Activated CD4-positive, alpha-beta T cell treated with anti-CD3 and anti-CD28 coated beads for 24 hours (primary cell): ENCODE data around the gene REXO5.
"Not testable (repeated sequence)": the region's sequence is repeated elsewhere in the genome, so short reads cannot be mapped to it uniquely, and the experiment has no call there.

Experiments used
- DNase-seq, 2 donors: peaks; one replicate each; pipeline ENCODE4 v3.0.0-alpha.2; 2020; ENCODE audit warnings: low read depth in 2 of 2

The REXO5 gene, protein sequence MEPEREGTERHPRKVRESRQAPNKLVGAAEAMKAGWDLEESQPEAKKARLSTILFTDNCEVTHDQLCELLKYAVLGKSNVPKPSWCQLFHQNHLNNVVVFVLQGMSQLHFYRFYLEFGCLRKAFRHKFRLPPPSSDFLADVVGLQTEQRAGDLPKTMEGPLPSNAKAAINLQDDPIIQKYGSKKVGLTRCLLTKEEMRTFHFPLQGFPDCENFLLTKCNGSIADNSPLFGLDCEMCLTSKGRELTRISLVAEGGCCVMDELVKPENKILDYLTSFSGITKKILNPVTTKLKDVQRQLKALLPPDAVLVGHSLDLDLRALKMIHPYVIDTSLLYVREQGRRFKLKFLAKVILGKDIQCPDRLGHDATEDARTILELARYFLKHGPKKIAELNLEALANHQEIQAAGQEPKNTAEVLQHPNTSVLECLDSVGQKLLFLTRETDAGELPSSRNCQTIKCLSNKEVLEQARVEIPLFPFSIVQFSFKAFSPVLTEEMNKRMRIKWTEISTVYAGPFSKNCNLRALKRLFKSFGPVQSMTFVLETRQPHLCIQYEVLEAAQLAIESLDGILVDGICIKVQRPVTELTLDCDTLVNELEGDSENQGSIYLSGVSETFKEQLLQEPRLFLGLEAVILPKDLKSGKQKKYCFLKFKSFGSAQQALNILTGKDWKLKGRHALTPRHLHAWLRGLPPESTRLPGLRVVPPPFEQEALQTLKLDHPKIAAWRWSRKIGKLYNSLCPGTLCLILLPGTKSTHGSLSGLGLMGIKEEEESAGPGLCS

DNA sequence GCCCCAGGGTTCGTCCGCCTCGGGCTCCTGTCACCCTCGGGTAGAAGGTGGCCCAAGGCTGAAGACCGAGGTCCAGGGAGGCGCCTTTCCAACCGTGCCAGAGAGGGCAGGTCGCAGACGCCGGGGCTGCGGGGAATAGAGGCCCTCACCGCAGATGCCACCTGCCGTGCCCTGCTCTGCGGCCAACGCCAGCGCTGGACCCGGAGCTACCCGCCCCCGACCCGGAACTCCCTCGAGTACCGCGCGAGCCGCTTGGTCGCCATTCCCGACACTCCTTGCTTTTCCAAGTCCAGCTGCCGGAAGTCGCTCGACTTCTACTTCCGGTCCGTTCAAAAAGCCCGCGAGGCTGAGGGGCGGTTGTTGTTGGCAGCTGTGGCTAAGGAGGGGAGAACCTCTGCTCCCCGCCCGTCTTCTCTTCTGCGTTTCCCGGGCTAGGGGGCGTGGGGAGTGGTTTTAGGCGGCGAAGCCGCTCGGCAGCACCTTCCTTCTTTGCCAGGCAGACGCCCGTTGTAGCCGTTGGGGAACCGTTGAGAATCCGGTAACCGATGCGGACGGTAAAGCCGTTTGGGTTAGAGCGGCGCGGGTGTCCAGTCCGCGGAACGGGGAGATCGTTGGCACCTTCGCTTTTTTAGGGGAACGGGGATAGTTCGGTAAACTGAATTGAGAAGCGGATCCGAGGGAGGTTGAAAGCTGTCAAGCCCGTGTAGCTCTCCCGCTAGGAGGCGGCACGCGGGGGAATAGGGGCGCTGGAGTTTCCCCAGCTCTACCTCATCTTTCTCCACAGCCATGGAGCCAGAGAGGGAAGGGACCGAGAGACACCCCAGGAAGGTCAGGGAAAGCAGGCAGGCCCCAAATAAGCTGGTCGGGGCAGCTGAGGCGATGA, at the start of gene REXO5, which contains the start of gene ERI2:
TSS of gene REXO5 (plus strand) at position 360 of the 883 bp plus-strand sequence. CDS start at position 787, 427 bp downstream.
TSS of gene ERI2 (minus strand) at position 305 of the 883 bp plus-strand sequence. CDS start at position 263, 42 bp downstream.
- DNase-seq, result peak; percentile 62 to 68

DNA sequence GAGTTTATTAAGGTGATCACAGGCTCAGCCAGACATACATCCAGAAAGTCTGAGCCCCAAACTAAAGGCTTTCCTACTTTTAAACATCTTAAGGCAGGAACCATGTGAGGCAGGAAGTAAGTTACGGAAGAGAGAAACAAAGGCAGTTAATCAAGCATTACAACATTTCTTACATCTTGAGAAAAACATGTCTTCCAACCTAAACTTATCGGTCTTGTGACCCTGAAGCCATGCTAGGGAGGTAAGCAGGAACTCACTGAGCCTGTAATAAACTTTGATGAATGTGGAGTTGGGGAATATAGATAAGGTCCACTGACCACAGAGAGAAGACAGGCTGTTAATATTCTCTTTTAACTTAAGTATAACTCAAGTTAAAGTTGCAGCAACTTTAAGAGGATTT, 46.0 kb upstream of the REXO5 start:
- DNase-seq, result no peak

DNA sequence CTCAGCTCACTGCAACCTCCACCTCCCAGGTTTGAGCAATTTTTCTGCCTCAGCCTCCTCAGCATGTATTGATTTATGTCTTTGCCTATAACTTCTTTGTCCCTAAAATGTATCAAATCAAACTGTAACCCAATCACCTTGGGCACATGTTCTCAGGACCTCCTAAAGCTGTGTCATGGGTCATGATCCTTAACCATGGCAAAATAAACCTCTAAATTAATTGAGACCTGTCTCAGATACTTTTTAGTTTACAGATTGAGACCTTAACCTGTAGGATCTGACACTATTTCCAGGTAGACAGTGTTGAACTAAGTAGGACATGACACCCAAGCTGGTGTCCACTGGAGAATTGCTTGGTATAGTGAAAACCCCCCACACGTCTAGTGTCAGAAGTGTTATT, 45.2 kb upstream of the REXO5 start:
- DNase-seq, result no peak

DNA sequence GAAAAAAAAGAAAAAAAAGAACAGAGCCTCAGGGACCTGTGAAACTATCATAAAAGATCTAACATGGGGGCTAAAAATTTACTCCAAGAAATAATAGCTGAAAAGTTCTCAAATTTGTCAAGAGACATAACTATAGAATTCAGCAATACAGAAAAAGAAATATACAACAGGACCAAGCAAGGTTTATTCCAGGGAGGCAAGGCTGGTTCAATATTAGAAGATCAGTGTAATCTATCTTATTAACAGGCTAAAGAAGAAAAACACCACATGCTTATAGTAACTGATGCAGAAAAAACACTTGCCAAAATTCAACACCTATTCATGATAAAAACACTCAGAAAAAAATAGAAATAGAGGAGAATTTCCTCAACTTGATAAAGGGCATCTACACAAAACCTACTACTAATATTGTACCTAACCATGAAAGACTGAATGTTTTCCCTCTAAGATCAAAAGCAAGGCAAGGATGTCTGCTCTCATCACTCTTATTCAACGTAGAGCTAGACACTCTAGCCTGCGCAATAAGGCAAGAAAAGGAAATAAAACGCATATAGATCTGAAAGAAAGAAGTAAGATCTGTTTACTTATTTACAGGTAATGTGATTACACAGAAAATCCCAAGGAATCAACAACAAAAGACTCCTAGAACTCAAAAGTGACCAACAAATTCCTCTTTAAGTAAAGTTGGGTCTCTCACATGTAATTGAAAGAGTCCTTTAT, 43.8 kb upstream of the REXO5 start:
- no peak for DNase-seq

DNA sequence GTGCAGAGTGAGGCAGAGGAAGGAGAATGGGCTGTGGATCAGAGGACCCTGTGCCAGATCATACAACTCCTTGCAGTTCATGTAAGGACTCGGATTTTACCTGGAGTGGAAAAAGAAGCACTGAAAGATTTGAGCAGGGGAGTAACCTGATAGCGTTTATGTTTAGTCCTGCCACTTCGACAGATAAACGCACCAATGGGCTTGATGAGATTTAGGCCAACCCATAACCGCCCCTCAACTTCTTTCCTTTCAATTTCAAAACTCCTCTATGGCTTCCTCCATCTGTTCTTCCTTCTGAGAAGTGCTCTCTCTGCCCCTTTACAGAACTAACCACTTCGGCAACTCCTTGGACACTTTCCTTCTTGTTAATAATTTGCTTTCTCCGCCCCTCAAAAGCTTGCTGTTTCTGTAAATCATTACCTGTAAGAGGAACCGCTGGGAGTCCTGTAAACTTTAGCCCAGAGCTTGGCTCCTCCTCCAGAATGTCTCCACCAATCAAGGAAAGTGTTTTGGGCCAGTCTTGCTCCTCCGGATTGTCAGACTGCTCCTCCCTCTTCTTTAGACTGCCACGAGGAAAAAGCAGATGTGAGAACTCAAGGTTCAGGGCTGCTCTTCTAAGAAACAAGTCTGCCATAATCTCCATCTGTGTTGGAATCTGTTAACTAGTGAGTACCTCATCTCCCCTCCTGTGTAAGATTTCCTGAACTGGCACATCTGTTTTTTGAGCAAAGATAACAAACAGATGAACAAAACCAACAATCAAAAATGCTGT, 42.7 kb upstream of the REXO5 start, which contains the start of gene ACSM3:
TSS of gene ACSM3 (plus strand) at position 554 of the 772 bp plus-strand sequence. CDS start 6,021 bp downstream, outside the sequence.
- DNase-seq, result peak; percentile 31 to 48

DNA sequence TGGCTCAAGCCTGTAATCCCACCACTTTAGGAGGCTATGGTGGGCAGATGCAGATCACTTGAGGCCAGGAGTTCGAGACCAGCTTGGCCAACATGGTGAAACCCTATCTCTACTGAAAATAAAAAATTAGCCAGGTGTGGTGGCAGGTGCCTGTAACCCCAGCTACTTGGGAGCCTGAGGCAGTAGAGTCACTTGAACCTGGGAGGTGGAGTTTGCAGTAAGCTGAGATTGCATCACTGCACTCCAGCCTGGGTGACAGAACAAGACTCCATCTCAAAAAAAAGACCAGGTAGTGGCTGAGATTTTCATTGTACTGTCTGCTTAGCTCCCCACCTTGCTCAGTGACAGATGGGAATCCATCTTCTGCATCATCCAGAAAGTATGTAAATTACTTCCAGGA, 41.9 kb upstream of the REXO5 start:
- DNase-seq, result not testable (repeated sequence)

DNA sequence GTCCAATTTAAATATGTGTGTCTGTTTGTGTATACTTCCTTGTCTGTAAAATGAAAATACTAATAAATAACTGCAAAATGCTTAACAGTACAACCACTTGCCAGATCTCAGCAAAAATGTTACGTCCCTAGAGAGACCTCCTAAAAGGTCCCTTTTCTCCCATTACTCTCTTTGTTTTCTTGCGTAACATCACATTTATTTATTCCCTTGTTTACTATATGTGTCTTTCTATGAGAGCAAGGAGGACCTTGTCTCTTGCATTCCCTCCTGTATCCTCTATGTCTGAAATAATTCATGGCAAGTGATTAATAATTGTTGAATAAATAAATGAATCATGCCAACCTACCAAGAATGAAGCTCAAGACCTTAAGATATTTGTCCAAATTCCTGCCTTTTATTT, 40.6 kb upstream of the REXO5 start:
- DNase-seq, result no peak

DNA sequence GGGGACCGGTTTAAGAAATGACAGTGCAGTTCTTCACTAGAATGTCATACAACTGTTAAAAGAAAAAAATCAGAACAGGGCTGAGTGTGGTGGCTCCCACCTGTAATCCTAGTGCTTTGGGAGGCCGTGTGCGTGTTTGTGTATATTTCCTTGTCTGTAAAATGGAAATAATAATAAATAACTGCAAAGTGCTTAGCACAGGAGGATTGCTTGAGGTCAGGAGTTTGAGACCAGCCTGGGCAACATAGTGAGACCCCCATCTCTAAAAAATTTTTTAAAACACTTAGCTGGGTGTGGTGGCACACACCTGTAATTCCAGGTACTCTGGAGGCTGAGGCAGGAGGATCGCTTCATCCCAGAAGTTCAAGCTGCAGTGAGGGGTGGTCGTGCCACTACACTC, 40.0 kb upstream of the REXO5 start:
- no peak for DNase-seq

DNA sequence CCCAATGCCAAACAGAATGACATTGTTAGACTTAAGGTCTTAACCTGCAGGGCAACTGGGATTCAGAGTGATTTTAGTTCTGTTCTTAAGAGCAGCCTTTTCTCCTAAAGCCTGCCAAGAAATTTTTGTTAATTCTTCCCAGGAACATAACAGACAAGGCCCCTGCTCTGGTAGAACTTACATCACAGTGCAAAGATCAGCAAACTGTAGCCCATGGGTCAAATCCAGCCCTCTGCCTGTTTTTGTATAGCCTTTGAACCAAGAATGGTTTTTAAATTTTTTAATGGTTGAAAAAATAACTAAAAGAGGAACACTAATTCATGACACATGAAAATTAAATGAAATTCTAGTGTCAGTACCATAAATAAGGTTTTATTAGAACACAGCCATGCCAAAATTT, 38.8 kb upstream of the REXO5 start:
- no peak for DNase-seq

DNA sequence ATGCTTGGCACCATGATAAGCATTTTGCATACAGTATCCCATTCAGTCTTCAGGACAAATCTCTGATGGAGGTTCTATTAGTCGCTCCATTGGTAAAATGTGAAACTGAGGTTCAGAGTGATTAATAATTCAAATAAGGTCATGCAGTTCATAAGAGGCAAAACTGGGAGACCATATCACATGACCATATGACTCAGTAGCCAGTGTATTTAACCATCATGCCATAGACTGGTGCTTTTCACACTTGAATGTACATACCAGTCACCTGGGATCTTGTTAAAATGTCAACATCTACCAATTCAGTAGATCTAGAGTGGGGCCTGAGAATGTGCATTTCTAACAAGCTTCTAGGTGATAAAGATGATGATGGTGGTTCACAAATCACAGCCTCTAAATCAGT, 38.2 kb upstream of the REXO5 start:
- no peak for DNase-seq

DNA sequence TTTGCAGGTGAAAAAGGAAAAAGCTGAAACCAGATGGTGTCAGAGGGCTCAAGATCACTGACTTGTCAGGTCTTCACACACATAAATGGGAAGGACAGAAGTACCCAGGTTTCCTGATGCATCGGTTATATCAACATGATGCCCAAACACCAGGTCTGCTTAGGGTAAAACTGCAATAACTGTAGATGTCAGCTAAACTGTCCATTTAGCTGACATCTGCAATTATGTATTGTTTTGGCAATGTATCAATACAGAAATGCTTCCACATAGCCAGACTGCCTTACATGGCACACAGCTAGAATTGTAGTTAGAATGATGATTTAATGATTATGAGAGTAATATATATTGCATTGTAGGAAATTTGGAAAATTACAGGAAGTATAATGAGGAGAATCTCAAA, 37.5 kb upstream of the REXO5 start:
- no peak for DNase-seq

DNA sequence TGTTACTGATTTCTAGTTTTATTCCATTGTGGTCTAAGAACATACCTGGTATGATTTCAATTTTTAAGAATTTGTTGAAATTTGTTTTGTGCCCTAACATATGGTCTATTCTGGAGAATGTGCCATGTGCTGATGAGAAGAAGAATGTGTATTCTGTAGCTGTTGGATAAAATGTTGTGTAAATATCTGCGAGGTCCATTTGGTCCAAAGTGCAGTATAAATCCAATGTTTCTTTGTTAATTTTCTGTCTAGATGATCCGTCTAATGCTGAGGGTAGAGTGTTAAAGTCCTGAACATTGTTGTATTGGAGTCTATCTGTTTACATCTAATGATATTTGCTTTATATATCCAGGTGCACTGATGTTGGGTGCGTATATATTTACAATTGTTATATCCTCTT, 32.6 kb upstream of the REXO5 start:
- DNase-seq, result no peak

DNA sequence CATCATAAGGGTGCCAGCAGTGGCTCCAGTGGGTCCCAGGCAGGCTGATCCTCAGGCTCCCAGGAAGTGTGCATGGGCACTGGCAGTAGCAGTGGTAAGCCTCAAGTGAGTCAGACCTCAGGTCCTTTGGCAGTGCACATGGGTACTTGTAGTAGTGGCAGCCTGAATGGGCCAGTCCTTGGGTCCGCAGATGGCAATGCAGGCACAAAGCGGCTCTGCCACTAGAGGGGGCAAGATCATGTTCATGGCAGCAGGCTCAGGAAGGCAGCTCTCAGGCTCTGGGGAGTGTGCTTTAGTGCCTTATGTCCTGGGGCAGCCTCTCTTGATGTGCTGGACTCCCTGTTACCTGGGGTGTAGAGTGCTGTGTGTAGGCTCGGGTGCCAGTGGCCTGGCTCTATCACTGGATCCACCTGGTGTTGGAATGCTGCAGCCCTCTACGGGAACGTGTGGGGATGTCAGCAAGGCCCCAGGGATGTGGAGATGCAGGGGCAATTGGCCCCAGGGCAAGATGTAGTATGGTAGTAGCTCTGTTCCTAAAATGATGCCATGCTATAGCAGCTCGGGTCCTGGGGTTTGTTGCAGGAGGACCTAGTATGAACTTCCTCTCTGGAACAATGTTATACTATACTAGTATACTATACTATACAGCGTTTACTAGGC, 31.5 kb upstream of the REXO5 start:
- DNase-seq, result peak; percentile 18 to 59

DNA sequence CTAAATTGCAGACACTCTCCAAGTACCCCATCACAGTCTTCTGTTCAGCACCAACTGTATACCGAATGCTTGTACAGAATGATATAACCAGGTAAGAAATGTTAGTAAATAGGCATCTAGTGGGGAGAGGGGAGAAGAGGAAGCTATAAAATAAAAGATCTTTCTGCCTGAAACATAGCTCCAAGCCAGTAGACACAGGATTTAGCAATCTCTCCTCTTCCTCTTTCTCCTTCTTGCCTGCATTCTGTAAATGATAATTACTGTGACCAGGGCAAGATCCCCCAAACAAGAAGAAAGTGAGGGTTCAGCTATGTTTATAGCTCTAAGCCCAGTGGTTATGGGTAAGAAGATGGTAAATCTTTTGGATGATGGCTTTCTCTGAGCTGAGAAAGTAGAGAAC, 24.6 kb upstream of the REXO5 start:
- DNase-seq, result no peak

DNA sequence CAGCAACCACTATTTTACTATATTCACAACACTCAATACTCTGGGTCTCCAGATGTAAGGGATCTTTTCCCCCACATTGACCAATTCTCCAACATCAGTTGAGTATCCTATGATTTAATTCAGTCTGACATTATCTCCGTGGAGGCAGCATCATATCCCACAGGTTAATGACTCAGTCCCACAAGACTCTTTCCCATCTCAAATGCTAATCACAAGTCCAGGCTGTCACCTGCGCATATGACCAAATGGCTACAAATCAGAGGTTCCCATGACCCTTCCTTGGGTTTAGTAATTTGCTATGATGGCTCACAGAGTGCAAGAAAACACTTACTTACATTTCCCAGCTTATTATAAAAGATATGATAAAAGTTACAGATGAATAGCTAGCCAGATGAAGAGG, 23.9 kb upstream of the REXO5 start:
- DNase-seq, result no peak

DNA sequence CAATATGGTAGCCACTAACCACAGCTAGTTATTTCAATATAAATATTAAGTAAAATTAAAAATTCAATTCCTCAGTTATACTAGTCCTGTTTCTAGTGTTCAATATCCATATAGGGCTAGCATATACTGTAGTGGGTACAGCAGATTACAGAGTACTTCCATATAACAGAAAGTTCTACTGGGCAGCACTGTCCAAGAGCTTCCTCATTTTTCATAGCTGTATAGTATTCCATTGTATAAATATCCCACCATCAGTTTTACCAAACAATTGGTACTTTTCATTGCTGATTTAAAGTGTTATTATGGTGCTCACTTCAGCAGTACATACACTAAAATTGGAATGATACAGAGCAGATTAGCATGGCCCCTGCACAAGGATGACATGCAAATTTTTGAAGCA, 22.1 kb upstream of the REXO5 start:
- no peak for DNase-seq

DNA sequence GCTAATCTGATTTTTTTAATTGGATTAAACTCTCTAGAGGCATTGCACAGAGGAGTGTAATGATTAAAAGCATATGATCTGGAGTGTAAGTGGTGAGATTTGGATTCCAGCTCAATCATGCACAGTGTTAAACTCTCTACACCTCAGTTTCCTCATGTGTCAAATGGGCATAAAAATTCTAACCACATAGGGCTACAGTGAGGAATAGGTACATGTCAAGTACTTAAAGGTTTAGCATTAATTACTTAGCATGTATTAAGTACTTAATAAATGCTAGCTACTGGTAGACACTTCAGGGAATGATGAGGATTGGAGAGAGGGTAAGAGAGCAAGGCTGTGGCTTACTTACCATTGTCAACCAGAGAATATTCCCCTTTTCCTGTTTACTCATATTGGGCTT, 17.2 kb upstream of the REXO5 start:
- DNase-seq, result no peak

DNA sequence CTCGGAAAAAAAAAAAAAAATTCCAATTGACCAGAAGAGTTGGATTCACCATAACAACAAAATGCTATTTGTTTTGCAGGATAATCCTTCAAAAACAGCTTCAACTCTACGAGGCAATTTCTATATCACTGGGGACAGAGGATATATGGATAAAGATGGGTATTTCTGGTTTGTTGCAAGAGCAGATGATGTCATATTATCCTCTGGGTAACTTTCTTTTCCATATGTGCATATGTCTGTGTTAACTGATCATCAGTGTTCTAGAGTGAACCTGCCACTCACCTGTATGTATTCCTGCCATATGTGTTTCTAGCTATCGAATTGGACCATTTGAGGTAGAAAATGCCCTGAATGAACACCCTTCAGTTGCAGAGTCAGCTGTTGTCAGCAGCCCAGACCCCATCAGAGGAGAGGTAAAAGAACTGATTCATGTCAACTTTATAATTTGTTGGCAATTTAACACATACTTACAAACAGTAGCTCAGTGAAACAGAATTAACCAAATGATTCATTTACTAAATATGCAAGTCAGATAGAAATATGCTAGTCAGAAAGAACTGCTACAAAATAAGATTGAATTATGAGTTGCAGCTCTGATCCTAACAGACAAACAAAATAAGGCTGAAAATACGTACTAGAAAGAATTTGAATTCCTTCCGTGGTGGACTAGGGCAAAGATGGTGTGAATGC, 14.3 kb upstream of the REXO5 start:
- DNase-seq, result no peak

DNA sequence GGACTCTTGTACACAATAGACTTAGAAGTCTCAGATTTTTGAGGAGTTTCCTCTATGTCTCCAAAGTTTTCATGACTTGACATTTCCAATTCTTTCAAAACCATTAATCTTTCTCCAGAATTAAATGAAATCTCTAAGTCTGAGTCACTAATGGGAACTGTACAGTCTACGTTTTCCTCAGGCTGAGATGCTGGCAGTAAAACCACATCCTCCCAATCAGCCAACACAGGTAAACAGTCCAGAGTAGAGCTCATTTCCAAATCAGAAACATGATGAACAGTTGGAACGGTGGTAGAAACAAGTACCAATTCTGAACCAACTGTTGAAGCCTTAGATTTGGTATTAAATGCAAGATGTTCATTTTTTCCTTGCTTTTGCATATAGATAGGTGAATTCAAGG, 8.0 kb upstream of the REXO5 start:
- no peak for DNase-seq
